ENCODE data around the gene OR4D1. TPM values are rescaled to one million over a fixed set of nuclear protein-coding genes. Genes with fewer than 3 reads are reported as not detected.

Gene OR4D1
- total RNA-seq, 1 donor from 2014 or later = not detected

- DNase-seq (ENCODE audit: low spot score in 2 of 2, unreplicated experiment in 2 of 2) = no peak
Measured at GRCh38 chr17:58193641-58194255, 45.6 kb downstream of the OR4D1 start.

DNA sequence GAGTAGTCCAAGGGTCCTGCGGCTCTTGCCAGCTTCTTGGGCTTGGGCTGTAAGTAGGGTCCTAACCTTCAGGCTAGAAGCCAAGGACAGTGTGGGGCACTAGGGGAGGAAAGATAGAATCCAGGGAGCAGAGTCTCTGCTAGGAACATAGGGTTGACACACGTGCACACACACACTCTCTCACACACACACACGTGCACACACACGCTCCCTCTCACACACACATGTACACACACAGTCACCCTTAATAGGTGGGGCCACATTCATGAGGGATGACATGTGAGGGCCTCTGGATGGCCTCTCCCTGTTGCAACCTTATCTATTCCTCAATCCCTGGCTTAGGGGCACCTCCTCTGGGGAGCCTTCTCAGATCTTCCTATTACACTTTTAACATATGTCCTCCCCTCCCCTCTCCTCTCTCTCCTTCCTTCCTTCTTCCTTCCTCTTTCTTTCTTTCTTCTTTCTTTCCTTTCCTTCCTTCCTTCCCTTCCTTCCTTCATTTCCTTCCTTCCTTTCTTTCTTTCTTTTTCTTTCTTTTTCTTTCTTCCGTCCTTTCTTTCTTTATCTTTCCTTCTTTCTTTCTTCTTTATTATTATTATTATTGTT, 47.4 kb downstream of the OR4D1 start:
- Mint-ChIP-seq H3K4me3 (no peak overlapping the region), H3K27me3 (ENCODE audit: low read depth) (peaks cover 85% of the 10 kb centered on the region), H3K36me3 (no peaks in the 10 kb centered on the region), H3K27ac (no peak overlapping the region), H3K4me1 (peaks cover 3% of the 10 kb centered on the region), H3K9me3 (no peaks in the 10 kb centered on the region)
- no peak for DNase-seq (ENCODE audit: low spot score in 2 of 2, unreplicated experiment in 2 of 2)
- TF ChIP-seq CTCF (IDR thresholded peaks at IDR 0.05; ENCODE audit: unreplicated experiment) = no peak

More at GRCh38 chr17:58193641-58194255, 45.6 kb downstream of the OR4D1 start:
- H3K9me3 Mint-ChIP-seq = no peaks in the 10 kb centered on the region
- peaks cover 3% of the 10 kb centered on the region for H3K4me1 Mint-ChIP-seq
- no peaks in the 10 kb centered on the region for H3K36me3 Mint-ChIP-seq
- TF ChIP-seq CTCF (IDR thresholded peaks at IDR 0.05; ENCODE audit: unreplicated experiment) = no peak
- H3K27me3 Mint-ChIP-seq (ENCODE audit: low read depth) = peaks cover 82% of the 10 kb centered on the region
- H3K4me3 Mint-ChIP-seq = no peak overlapping the region
- H3K27ac Mint-ChIP-seq = no peak overlapping the region

DNA sequence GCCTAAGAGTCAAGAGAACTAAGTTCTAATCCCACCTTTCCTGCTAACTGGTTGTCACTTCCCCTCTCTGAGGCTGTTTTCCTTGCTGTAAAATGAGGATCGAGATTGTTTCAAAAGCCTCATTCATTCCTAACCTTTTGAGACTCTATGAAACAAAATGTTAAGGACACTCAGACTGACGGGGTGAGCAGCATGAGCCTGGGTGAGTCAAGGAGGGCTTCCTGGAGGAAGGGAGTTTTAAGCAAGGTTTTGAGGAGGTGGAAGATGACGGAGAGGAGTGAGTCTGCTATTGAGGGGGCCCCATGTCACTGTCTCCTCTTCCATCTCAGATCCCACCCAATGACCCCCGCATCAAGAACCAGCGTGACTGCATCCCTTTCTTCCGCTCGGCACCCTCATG, 48.4 kb downstream of the OR4D1 start:
- no peaks in the 10 kb centered on the region for H3K36me3 Mint-ChIP-seq
- no peak for DNase-seq (ENCODE audit: low spot score in 2 of 2, unreplicated experiment in 2 of 2)
- no peaks in the 10 kb centered on the region for H3K4me1 Mint-ChIP-seq
- no peak for TF ChIP-seq CTCF (IDR thresholded peaks at IDR 0.05; ENCODE audit: unreplicated experiment)
- peaks cover 77% of the 10 kb centered on the region for H3K27me3 Mint-ChIP-seq (ENCODE audit: low read depth)
- no peak overlapping the region for H3K27ac Mint-ChIP-seq
- no peak overlapping the region for H3K4me3 Mint-ChIP-seq
- no peaks in the 10 kb centered on the region for H3K9me3 Mint-ChIP-seq

- Mint-ChIP-seq H3K36me3 (no peaks in the 10 kb centered on the region), H3K27me3 (ENCODE audit: low read depth) (peaks cover 50% of the 10 kb centered on the region), H3K4me1 (no peaks in the 10 kb centered on the region), H3K27ac (no peak overlapping the region), H3K9me3 (no peaks in the 10 kb centered on the region), H3K4me3 (no peak overlapping the region)
- peak; percentile 58 for TF ChIP-seq CTCF (IDR thresholded peaks at IDR 0.05; ENCODE audit: unreplicated experiment)
- peak in 1 of 2 experiments; percentile 54 for DNase-seq (ENCODE audit: low spot score in 2 of 2, unreplicated experiment in 2 of 2)
Measured at GRCh38 chr17:58200024-58200633, 51.9 kb downstream of the OR4D1 start.

GRCh38 chr17:58202859-58203258, 54.7 kb downstream of the OR4D1 start:
- no peak for TF ChIP-seq CTCF (IDR thresholded peaks at IDR 0.05; ENCODE audit: unreplicated experiment)
- H3K4me3 Mint-ChIP-seq = no peak overlapping the region
- peaks cover 30% of the 10 kb centered on the region for H3K27me3 Mint-ChIP-seq (ENCODE audit: low read depth)
- peaks cover 3% of the 10 kb centered on the region for H3K36me3 Mint-ChIP-seq
- DNase-seq (ENCODE audit: low spot score in 2 of 2, unreplicated experiment in 2 of 2) = no peak
- H3K4me1 Mint-ChIP-seq = no peaks in the 10 kb centered on the region
- no peak overlapping the region for H3K27ac Mint-ChIP-seq
- H3K9me3 Mint-ChIP-seq = no peaks in the 10 kb centered on the region
